ENCODE results near the gene FAN1. TPM values are rescaled to one million over a fixed set of nuclear protein-coding genes. Genes with fewer than 3 reads are reported as not detected.

The FAN1 gene
- total and polyA plus RNA-seq, 2 of the 13 experiments (the other 11 are each of a cell fraction or from before 2014, with no cell fraction given), result 10.8 to 20.1 TPM

GRCh38 chr15:30978328-30978727 lies 74.6 kb downstream of the FAN1 start:
- in situ Hi-C loops (cut with HindIII; ENCODE audit: extremely low pct_ligation_motif_present, low pct_unique_long_range_greater_than_20kb) (loop anchor here (25.0 kb wide), 1 partner anchor 159 kb away; no protein-coding TSS in a partner anchor), intact Hi-C loops (cut with micrococcal nuclease; ENCODE audit: unreplicated experiment) (no loop called here)
- POLR2A ChIA-PET, result no interaction called here
- DNase-seq (ENCODE audit: low spot score), result no peak
- no TSS peak for BruUV-seq (replicated peaks)
- H3K27me3 ChIP-seq (ENCODE audit: control insufficient read depth in 1 of 2, insufficient read depth in 2 of 2, low read length in 2 of 2), result no peaks in the 10 kb centered on the region
- H3K4me2 ChIP-seq (ENCODE audit: low read depth, low read length), result no peak overlapping the region
- no peak overlapping the region for H3K9ac ChIP-seq (ENCODE audit: insufficient read depth, low read depth, low read length)
- peaks cover 6% of the 10 kb centered on the region for H4K20me1 ChIP-seq (ENCODE audit: insufficient read depth, low read length)
- no peak overlapping the region for H3K4me3 ChIP-seq (replicated peaks in 1 of 3; ENCODE audit: insufficient read depth in 1 of 3, low read depth in 2 of 3, low read length in 3 of 3)
- no peaks in the 10 kb centered on the region for H3K9me3 ChIP-seq (ENCODE audit: low read length)
- H2AFZ ChIP-seq (ENCODE audit: low read length), result no peak overlapping the region
- no peak for FAIRE-seq
- H3K4me1 ChIP-seq (ENCODE audit: insufficient read depth, low read length), result no peaks in the 10 kb centered on the region
- H3K36me3 ChIP-seq (replicated peaks in 1 of 2; ENCODE audit: control insufficient read depth in 1 of 2, insufficient read depth in 2 of 2, low read length in 2 of 2), result peaks cover 9 to 35% of the 10 kb centered on the region in 2 experiments
- no peak overlapping the region for H3K27ac ChIP-seq (ENCODE audit: extremely low read length, insufficient read depth, low read length)
- H3K79me2 ChIP-seq (ENCODE audit: insufficient read depth, low read length), result peaks cover 54% of the 10 kb centered on the region
- no peak for TF ChIP-seq ZNF136 (CRISPR knock-in tag; IDR thresholded peaks at IDR 0.05; ENCODE audit: low read depth)
- TF ChIP-seq PRPF4 (IDR thresholded peaks at IDR 0.05; ENCODE audit: low read depth, low read length, poor library complexity, severe bottlenecking), result no peak
- TF ChIP-seq MXD3 (CRISPR knock-in tag; IDR thresholded peaks at IDR 0.05), result no peak
- TF ChIP-seq MTF1 (CRISPR knock-in tag; IDR thresholded peaks at IDR 0.05), result no peak
- no peak for TF ChIP-seq TFE3 (CRISPR knock-in tag; IDR thresholded peaks at IDR 0.05)
- TF ChIP-seq HNRNPLL (IDR thresholded peaks at IDR 0.05; ENCODE audit: low read depth, low read length, poor library complexity, severe bottlenecking), result no peak
- TF ChIP-seq ZNF33A (CRISPR knock-in tag; IDR thresholded peaks at IDR 0.05; ENCODE audit: borderline replicate concordance), result no peak
- no peak for TF ChIP-seq PRMT3 (CRISPR knock-in tag; IDR thresholded peaks at IDR 0.05; ENCODE audit: borderline replicate concordance, low read depth)
- TF ChIP-seq HCFC1 (IDR thresholded peaks at IDR 0.05; ENCODE audit: low read depth, low read length), result no peak
- TF ChIP-seq ZBTB3 (CRISPR knock-in tag; IDR thresholded peaks at IDR 0.05; ENCODE audit: borderline replicate concordance, low read depth), result no peak
- no peak for TF ChIP-seq ZBTB7B (CRISPR knock-in tag; IDR thresholded peaks at IDR 0.05)
- TF ChIP-seq PHF5A (CRISPR knock-in tag; IDR thresholded peaks at IDR 0.05; ENCODE audit: low read depth, unreplicated experiment), result no peak
- no peak for TF ChIP-seq KDM2A (CRISPR knock-in tag; IDR thresholded peaks at IDR 0.05; ENCODE audit: borderline replicate concordance, low read depth)
- no peak for ATAC-seq
- CTCF ChIA-PET (ENCODE audit: low intra/inter-chr PET ratio, low total read pairs), result no interaction called here
